Measurements from ENCODE around the gene ST7.
"Not testable (repeated sequence)": the region's sequence is repeated elsewhere in the genome, so short reads cannot be mapped to it uniquely, and the experiment has no call there.

The ST7 gene

GRCh38 chr7:116953372-116953905, at the start of gene ST7:
Gene ST7 (plus strand): TSS chr7:116953501. CDS start chr7:116953541, 40 bp downstream.
- peak; percentile 27 for DNase-seq (ENCODE audit: low read depth, low spot score)

GRCh38 chr7:116906391-116906790, 46.9 kb upstream of the ST7 start:
- DNase-seq (ENCODE audit: low read depth, low spot score): no peak

GRCh38 chr7:116910383-116910782, 42.9 kb upstream of the ST7 start:
- DNase-seq (ENCODE audit: low read depth, low spot score): no peak

- no peak for DNase-seq (ENCODE audit: low read depth, low spot score)
These were observed 41.5 kb upstream of the ST7 start for GRCh38 chr7:116911801-116912200.

GRCh38 chr7:116912269-116912909, 40.9 kb upstream of the ST7 start:
- no peak for DNase-seq (ENCODE audit: low read depth, low spot score)

GRCh38 chr7:116918704-116919103, 34.6 kb upstream of the ST7 start:
- no peak for DNase-seq (ENCODE audit: low read depth, low spot score)

- no peak for DNase-seq (ENCODE audit: low read depth, low spot score)
These were observed 32.9 kb upstream of the ST7 start for GRCh38 chr7:116920359-116920758.

GRCh38 chr7:116922545-116922944, 30.8 kb upstream of the ST7 start:
- DNase-seq (ENCODE audit: low read depth, low spot score): no peak

GRCh38 chr7:116924741-116925140, 28.6 kb upstream of the ST7 start:
- DNase-seq (ENCODE audit: low read depth, low spot score): no peak

GRCh38 chr7:116929021-116929420, 24.3 kb upstream of the ST7 start:
- DNase-seq (ENCODE audit: low read depth, low spot score): no peak

- DNase-seq (ENCODE audit: low read depth, low spot score): peak; percentile 56
These were observed 23.1 kb upstream of the ST7 start for GRCh38 chr7:116929914-116930913.

GRCh38 chr7:116932566-116932965, 20.7 kb upstream of the ST7 start:
- DNase-seq (ENCODE audit: low read depth, low spot score): no peak

GRCh38 chr7:116933465-116933864, 19.8 kb upstream of the ST7 start:
- DNase-seq (ENCODE audit: low read depth, low spot score): no peak

- DNase-seq (ENCODE audit: low read depth, low spot score): no peak
These were observed 18.7 kb upstream of the ST7 start for GRCh38 chr7:116934580-116934979.

GRCh38 chr7:116936844-116937243, 16.5 kb upstream of the ST7 start:
- DNase-seq (ENCODE audit: low read depth, low spot score): not testable (repeated sequence)

GRCh38 chr7:116938678-116939077, 14.6 kb upstream of the ST7 start:
- no peak for DNase-seq (ENCODE audit: low read depth, low spot score)

- DNase-seq (ENCODE audit: low read depth, low spot score): no peak
These were observed 12.5 kb upstream of the ST7 start for GRCh38 chr7:116940689-116941370.

GRCh38 chr7:116942504-116942903, 10.8 kb upstream of the ST7 start:
- no peak for DNase-seq (ENCODE audit: low read depth, low spot score)

GRCh38 chr7:116948934-116949333, 4.4 kb upstream of the ST7 start:
- no peak for DNase-seq (ENCODE audit: low read depth, low spot score)

GRCh38 chr7:116949941-116950801, 3.1 kb upstream of the ST7 start:
- DNase-seq (ENCODE audit: low read depth, low spot score): no peak

- no peak for DNase-seq (ENCODE audit: low read depth, low spot score)
These were observed 2.4 kb upstream of the ST7 start for GRCh38 chr7:116950889-116951351.

All from activated CD4-positive, CD25-positive, alpha-beta regulatory T cell treated with anti-CD3 and anti-CD28 coated beads, Interleukin-2, amount 50 U/mL, for 16 hours (primary cell).